Cardiac fibroblast (primary cell): ENCODE results near the gene ZFP36L1.

Source experiments
- DNase-seq, 2 donors: peaks; one replicate each; pipeline versions ENCODE4 v3.0.0 to v3.0.0-alpha.2; 2010; ENCODE audit warnings: low read depth in 2 of 2
- H3K4me3 ChIP-seq, 2 donors: replicated peaks in 1 of 2; 1 replicate in 1 of 2; 2 replicates in 1 of 2; pipeline ENCODE4 v1.5.1; 2011; ENCODE audit warnings: low read depth in 2 of 2, low read length in 2 of 2, mild to moderate bottlenecking in 2 of 2, moderate library complexity in 1 of 2
- TF ChIP-seq, protein P1 (sequence below): IDR thresholded peaks from one replicate; pipeline ENCODE4 v1.5.1; 2011; ENCODE audit warnings: low read depth, mild to moderate bottlenecking, low read length, inconsistent platforms

Gene ZFP36L1

DNA sequence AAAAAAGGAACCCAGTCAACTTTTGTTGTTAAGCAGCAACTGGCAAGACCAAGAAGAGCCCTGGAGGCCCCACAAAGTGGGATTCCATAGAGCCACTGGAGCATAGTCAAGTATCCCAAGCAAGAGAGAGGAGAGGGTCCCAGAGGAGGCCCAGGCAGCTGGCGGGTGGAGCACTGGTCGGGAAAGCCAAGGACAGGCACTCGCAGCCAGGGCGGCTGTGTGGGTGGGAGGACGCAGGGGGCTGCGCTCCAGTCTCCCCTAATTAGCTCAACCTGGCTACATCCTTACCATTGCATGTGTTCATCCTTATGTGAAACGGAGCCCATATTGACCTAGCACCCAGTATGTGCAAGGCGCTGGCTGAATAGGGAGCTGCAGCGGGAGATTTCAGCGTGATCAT is 18.3 kb upstream of the ZFP36L1 start:
- TF ChIP-seq, protein P1, sequence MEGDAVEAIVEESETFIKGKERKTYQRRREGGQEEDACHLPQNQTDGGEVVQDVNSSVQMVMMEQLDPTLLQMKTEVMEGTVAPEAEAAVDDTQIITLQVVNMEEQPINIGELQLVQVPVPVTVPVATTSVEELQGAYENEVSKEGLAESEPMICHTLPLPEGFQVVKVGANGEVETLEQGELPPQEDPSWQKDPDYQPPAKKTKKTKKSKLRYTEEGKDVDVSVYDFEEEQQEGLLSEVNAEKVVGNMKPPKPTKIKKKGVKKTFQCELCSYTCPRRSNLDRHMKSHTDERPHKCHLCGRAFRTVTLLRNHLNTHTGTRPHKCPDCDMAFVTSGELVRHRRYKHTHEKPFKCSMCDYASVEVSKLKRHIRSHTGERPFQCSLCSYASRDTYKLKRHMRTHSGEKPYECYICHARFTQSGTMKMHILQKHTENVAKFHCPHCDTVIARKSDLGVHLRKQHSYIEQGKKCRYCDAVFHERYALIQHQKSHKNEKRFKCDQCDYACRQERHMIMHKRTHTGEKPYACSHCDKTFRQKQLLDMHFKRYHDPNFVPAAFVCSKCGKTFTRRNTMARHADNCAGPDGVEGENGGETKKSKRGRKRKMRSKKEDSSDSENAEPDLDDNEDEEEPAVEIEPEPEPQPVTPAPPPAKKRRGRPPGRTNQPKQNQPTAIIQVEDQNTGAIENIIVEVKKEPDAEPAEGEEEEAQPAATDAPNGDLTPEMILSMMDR = no peak
- no peak for DNase-seq
- H3K4me3 ChIP-seq = no peak overlapping the region

DNA sequence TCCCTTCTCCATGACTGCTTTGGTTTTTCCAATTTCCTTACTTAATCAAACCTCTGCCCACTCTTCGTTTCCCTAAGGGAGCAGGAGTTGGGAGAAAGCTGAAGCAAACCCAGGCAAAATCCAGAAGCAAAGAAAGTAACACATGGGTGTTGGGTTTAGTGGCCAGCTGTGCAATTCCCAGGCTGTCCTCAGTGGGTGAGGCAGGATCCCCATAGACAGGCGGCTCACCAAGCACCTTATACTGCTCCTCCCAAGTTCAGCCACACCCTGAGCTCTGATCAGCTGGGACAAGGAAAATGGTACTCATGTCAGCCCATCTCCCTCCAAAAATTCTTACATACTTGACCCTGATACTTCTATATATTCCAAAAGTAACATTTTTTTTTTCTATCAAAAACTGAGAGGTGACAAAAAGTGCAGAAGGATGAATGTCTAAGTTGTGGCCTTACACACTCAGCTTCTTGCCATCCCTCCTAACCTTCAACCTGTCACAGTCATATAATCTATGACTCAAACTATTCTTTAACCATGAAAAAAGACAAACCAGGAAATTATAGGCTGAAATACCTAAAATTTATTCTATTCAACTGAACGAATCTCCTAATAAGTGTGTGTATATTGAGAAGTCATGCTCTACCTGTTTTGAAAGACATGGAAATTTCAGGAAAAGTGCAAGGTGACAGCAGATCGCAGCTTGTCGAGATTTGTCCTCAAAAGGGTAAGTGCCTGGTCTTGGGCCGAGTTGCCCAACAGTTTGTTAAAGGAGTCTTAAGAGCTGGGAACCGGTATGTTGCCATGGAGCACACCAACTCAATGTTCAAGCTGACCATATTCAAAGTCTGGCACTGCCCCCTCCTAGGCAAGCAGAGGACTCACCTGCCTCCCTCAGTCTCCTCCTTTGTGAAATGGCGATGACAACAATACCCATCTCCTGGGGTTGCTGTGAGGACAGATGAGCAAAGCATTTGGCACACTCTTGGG is 17.6 kb upstream of the ZFP36L1 start:
- TF ChIP-seq, protein P1 = no peak
- no peak overlapping the region for H3K4me3 ChIP-seq
- DNase-seq = no peak

DNA sequence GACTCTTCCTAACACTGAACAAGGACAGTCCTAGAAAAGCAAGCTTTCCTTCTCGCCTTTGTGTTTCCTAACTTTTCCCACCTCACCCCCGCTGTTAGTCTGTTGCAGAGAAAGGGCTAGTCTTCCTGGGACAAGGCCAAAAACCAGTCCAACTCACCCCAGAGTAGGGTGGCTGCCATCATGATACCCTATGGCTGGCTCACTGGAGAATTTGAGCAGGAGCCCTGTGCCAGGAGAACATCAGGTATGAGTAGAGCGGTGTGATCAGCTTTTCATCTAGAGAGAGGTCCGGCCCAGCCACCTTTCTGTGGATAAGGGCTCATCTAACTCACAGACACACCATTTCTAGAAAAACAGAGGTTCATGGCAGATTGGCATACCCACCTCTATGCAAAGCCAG is 16.7 kb upstream of the ZFP36L1 start:
- no peak overlapping the region for H3K4me3 ChIP-seq
- TF ChIP-seq, protein P1 = no peak
- no peak for DNase-seq

DNA sequence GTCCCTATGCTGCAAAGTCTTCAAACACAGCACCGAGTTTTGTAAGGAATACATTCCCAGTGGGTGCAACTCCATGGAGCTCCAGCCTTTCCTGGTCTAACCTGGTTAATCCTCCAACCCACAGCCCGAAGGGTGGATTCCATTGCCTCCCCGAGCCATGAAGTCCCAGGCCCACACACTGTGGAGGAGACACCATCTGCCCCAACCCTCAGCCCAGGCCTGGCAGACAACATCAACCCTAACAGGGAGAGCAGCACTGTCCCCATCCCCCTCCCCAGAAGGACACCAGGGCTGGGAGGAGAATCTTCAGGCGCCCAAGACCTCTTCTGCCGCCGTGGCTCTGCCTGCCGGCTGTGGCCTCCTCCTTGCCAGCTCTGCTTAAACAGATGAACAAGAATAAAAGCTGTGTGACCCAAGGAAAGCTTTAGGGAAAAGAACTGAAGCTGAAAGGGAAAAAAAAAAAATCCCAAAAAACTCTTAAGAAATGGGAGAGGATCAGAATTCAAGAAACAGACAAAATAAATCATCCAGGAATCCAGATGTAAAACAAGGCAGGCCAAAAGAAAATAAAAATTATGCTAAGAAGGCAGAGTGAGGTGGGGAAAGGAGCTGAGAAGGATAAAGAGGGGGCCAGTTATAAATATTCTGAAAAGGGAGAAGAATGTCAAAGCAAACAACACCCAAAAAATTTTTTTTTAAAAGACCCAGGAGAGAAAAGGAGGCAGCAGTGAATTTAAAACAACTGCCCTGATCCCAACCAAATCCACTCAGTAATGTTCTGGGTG is 16.0 kb upstream of the ZFP36L1 start:
- TF ChIP-seq, protein P1 = no peak
- no peak overlapping the region for H3K4me3 ChIP-seq
- no peak for DNase-seq

DNA sequence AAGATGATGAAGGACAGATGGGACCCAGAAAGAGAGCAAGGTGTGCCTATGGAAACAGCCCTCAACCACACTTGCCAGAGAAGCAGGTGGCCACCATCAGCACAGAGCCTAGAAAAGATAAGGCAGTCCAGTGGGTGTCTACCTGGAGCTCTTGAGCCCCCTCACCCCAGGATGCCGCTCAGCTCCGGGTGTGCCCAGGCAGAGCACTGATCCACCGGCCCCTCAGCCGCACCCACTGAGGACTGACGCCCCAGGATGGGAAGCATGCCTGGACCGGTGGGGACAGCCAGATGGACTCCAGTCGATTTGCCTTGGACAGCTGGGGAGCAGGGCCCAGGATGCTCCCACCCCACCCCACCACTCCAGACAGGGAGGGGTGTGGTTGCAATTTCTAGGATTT is 15.1 kb upstream of the ZFP36L1 start:
- TF ChIP-seq, protein P1 = no peak
- DNase-seq = no peak
- no peak overlapping the region for H3K4me3 ChIP-seq

DNA sequence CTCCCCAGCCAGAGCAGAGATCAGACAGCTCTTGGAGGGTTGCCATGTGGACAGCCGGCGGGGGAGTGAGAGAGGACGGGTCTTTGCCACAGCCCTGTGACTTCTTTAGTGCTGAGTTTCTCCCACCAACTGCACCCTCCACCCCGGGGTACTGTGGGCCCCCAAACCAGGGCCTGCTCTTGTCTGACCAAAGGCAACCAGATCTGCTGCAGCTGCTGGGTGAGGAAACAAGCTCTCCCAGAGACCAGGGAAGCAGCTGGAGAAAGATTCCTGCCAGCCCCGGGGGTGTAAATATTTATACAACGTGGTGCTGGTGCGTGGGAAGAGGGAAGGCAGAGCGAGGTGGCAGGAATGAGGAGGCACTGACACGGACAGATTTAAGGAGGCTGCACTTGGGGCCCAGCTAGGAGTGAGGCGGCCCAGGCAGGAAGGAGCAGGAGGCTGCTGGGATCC is 14.3 kb upstream of the ZFP36L1 start:
- H3K4me3 ChIP-seq = no peak overlapping the region
- peak; percentile 76 to 93 for DNase-seq
- TF ChIP-seq, protein P1 = no peak
